Measurements from ENCODE around the gene PGBD1.
A peak's percentile ranks its signal among the peaks of the same experiment; 100 is the strongest.
"Not testable (repeated sequence)": the region's sequence is repeated elsewhere in the genome, so short reads cannot be mapped to it uniquely, and the experiment has no call there.

Gene PGBD1

DNA sequence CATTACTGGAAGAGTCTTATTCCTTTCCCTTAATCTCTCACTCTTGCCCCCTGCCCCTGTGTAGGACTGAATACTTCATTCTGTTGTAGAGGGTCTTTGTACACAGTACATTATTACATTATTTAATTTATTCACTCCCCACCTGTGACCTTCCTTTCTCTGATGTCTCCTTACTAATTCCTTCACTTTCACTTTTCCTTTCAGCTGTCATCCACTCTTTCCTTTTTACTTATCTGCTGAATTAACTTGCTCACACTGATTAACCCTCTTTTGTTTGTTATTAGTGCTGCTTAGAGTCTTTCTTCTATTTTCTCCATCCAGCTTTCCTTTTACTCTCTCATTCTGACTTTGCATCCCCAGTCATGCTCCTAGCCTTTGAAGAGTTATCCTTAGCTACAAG lies 6.5 kb upstream of the PGBD1 start:
- DNase-seq, result no peak

DNA sequence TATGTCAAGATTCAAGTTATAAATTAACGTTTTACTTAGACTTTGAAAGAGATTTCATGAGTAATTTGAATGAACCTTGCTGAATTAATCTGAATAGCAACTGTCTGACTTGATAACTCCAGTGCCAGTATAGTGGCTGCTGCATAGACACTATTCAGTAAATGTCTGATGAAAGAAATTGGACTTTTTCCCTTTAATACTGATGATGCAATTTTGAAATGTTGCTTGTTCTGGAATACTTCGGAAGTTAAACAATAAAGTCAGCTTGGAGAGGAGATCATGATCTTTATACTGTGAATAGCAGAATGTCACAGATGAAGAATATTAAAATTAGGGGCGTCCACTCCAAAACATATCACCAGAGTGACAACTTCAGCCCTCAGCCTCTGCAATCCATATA lies 3.6 kb upstream of the PGBD1 start:
- DNase-seq, result no peak

- no peak for DNase-seq
Observed at GRCh38 chr6:28280595-28281287, 631 bp upstream of the PGBD1 start.

GRCh38 chr6:28282926-28283325 lies 1.6 kb downstream of the PGBD1 start:
- DNase-seq, result no peak

DNA sequence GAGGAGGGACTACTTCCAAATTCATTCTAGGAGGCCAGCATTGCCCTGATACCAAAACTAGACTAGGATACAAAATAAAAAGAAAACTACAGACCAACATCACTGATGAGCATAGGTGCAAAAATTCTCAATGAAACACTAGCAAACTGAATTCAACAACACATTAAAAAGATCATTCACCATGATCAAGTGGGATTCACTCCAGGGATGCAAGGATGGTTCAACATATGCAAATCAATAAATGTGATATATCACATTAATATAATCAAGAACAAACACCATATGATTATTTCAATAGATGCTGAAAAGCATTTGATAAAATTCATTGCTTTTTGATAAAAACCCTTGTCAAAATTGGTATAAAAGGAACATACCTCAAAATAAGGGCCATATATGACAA lies 10.2 kb downstream of the PGBD1 start:
- no peak for DNase-seq

DNA sequence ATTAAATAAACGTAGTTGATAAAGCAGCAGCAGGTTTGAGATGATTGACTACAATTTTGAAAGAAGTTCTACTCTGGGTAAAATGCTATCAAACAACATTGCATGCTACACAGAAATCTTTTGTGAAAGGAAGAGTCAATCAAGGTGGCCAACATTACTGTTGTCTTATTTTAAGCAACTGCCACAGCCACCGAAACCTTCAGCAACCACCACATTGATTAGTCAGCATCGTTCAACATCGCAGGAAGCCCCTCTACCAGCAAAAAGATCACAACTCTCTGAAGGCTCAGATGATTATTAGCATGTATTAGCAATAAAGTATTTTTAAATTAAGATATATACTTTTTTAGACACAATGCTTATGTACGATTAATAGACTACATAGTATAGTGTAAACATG lies 14.0 kb downstream of the PGBD1 start:
- DNase-seq, result no peak

GRCh38 chr6:28296520-28297060 lies 15.2 kb downstream of the PGBD1 start:
- DNase-seq, result no peak

GRCh38 chr6:28303570-28303969 lies 22.2 kb downstream of the PGBD1 start:
- DNase-seq, result no peak

- DNase-seq, result not testable (repeated sequence)
Observed at GRCh38 chr6:28306363-28306762, 25.0 kb downstream of the PGBD1 start.

DNA sequence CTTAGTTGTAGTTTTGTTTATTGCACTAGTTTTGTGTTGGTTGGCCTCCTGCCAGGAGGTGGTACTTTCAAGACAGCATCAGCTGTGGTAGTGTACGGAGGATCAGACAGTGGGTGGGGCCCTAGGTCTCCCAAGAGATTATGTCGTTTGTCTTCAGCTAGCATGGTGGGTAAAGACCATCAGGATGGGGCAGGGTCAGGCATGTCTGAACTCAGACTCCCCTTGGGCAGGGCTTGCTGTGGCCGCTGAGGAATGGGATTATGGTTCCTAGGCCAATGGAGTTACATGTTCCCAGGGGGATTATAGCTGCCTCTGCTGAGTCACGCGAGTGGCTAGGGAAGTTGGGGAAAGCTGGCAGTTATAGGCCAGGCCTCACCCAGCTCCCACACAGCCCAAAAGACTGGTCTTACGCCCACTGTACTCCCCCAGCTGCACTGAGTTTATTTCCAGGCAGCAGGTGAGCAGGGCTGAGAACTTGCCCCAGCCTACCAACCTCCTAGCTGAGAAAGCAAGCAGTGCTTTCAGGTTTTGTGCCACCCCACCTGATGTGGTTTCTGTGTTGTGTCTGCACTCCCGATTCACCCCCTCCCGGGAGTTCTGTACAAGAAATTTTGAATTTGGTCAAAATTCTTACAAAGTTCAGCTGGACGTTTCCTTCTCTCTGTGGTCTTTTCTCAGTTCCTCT lies 29.9 kb downstream of the PGBD1 start:
- DNase-seq, result no peak

DNA sequence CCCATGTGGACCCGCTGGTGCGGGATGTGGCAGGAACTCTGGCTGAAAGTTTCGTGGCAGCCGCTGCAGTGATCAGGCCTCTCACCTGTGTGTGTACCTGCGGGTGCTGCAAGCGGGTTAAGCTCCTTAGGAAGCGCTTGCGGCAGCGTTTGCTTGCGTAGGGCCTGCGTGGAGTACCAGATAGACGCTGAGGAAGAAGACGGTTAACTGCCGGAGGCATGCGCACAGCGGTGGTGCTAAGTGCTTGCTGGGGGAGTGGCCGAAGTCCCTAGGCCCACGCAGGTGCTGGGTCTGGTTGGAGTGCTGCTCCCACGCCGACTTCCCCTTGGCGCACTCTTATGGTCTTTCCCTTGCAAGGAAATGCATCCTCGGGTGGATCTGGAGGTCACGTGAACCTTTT lies 31.6 kb downstream of the PGBD1 start:
- DNase-seq, result no peak

- no peak for DNase-seq
Observed at GRCh38 chr6:28315628-28316027, 34.3 kb downstream of the PGBD1 start.

- DNase-seq, result not testable (repeated sequence)
Observed at GRCh38 chr6:28317866-28318265, 36.5 kb downstream of the PGBD1 start.

- no peak for DNase-seq
Observed at GRCh38 chr6:28322661-28323060, 41.3 kb downstream of the PGBD1 start.

DNA sequence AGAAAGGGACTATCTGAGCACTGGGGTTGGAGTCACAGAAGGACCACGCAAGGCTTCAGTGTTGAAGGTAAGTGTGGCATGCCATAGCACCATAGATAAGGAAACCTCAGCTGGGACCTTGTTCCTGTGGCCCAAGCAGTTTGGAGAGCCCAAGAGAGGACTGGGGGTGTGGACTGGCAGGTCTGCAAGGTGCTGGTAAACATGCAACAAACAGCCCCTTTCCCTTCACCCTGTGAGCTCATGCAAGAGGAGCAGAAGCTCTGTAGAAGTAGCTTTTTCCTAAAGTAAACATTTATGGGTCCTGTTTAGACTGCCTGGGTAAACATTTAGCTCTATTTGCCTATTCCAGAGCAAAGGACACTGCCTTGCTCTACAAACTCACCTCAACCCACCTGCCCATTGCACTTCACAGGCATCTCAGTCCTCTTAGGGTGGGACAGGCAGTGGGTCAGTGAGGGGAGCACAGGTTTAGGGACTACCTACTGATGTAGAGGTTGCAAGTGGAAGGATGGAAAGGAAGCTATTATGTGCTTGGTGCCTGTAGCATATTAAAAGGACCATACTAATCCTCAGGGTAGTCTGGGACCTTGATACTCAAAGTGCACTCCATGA lies 42.5 kb downstream of the PGBD1 start:
- no peak for DNase-seq

GRCh38 chr6:28326371-28326948 lies 45.1 kb downstream of the PGBD1 start:
- no peak for DNase-seq

DNA sequence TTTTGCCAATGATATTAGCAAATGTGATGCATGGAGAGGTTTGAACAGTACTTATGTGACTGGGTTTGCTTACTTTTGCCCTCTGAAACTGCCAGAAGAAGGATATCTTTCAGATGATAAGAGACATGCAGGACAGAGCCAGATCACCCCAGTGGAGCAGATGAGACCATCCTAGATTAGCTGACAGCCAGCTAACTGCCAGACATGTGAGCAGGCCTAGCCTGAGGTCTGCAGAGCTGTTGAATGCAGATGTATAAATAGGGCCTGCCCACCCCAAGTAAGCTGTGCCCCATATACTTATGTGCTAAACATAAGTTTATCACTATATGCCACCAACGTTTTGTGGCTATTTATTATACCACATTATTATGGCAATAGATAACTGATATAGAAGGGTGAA lies 48.7 kb downstream of the PGBD1 start:
- DNase-seq, result no peak

DNA sequence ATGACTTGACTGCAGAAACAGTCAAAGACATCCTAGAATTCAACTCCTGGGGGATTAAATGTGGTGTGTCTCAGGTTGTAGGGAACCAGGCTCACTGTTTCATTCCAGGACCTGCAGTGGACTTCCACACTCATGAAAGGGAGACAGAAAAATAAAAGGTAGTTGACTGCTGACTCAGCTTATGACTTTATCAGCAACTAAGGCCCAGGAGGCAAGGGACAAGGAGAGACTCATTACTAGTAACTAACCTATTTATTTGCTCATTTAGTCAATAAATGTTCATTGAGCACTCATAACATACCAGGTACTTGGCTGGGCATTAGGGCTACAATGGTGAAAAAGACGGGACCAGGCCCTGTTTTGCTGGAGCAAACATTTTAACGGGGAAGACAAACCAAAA lies 51.7 kb downstream of the PGBD1 start:
- no peak for DNase-seq

GRCh38 chr6:28333599-28334018 lies 52.2 kb downstream of the PGBD1 start:
- no peak for DNase-seq

GRCh38 chr6:28334286-28335039 lies 53.1 kb downstream of the PGBD1 start:
- no peak for DNase-seq

DNA sequence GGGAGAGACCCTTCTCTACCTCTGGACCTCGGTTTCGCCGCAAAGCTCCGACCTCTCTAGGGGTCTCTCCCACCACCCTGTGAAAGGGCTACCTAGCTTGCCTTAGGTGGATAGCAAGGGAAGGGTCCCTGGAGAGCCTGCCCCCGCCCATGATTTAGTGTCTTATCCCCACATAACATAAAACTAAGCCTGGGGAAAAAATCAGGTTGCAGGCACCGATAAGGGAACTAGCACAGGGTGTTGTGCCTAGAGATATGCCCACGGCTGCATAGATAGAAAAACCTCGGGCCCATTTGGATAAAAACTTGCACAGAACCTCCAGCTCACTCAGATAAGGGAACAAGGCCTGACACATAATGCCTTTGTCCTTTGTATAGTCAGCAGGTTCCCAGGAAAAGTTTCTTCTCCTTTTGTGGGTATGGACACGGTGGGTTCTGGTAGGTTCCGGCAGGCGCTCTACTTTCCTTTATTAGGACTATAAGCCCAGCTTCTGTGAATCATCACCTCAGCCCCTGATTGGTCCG lies 53.7 kb downstream of the PGBD1 start:
- DNase-seq, result no peak

- peak; percentile 72 for DNase-seq
Observed at GRCh38 chr6:28335564-28336283, 54.4 kb downstream of the PGBD1 start, which contains the start of gene ZSCAN31. TSS of gene ZSCAN31 (minus strand) at chr6:28336148. CDS start at chr6:28329683, 6,465 bp downstream.
